Measurements from ENCODE around the gene SPATA33. TPM values are rescaled to one million over a fixed set of nuclear protein-coding genes. Genes with fewer than 3 reads are reported as not detected.
A peak's percentile ranks its signal among the peaks of the same experiment; 100 is the strongest.

SPATA33 gene
- total RNA-seq, 1 experiment from 2014 or later: 25.6 TPM

DNA sequence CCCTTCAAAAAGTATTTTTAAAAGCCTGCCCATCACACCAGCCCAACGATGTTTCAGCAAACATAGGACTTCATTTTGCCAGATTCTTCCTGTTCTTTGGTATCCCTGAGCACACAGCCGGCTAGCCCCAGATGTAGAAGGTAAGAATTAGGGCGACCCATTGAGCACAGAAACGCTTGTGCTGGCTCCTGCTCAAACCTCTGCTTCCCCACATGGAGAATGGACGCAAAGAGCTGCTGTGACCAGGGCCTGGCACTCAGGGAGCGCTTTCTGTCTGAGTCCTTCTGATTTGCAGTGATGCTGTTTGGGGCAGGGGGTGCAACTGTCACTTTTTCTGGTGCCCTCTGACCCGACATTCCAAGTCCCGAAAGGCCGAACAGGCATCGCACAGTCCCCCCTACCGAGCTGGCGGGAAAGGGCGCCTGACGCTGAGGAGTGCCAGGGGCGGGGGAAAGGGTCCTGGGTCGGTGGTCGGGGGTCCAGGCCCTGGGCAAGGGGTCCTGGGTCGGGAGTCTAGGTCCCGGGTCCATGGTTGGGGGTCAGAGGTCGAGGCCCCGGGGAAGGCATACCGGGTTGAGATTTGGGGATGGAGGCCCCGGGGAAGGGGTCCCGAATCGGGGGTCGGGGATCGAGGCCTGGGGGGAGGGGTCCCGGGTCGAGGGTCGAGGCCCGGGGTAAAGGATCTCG, 1.1 kb upstream of the SPATA33 start:
- no peak for DNase-seq
- Histone ChIP-seq H3K4me1 (replicated peaks; ENCODE audit: insufficient read depth) (peaks cover 18% of the 10 kb centered on the region), H3K79me2 (ENCODE audit: low read depth) (peaks cover 69% of the 10 kb centered on the region), H3K9me3 (ENCODE audit: insufficient read depth, low read depth) (no peaks in the 10 kb centered on the region), H3K36me3 (ENCODE audit: low read depth) (0 out of 2 replicates have a peak, but pooled peaks cover 5% of the 10 kb centered on the region), H4K20me1 (ENCODE audit: insufficient read depth) (peaks cover 14% of the 10 kb centered on the region), H3K4me2 (peak overlapping the region; percentile 81), H3K27me3 (ENCODE audit: insufficient read depth, low read depth) (no peaks in the 10 kb centered on the region), H3K4me3 (peak overlapping the region; percentile 93), H3F3A (ENCODE audit: insufficient read depth, low read depth) (peaks cover 9% of the 10 kb centered on the region; the same call in 1 of the 2 replicates), H3K9me2 (ENCODE audit: insufficient read depth) (no peaks in the 10 kb centered on the region), H3K27ac (no peak overlapping the region), H2AFZ (no peak overlapping the region)
- ChIA-PET CTCF (interaction anchor here (0.6 to 0.7 kb wide), 2 partner anchors 42 to 253 kb away, joined by 12 to 16 read pairs; no protein-coding TSS in a partner anchor), POLR2A (ENCODE audit: unreplicated experiment) (no interaction called here)
- TSS peak; percentile 50 for BruUV-seq (replicated peaks)
- TF ChIP-seq, protein P1, sequence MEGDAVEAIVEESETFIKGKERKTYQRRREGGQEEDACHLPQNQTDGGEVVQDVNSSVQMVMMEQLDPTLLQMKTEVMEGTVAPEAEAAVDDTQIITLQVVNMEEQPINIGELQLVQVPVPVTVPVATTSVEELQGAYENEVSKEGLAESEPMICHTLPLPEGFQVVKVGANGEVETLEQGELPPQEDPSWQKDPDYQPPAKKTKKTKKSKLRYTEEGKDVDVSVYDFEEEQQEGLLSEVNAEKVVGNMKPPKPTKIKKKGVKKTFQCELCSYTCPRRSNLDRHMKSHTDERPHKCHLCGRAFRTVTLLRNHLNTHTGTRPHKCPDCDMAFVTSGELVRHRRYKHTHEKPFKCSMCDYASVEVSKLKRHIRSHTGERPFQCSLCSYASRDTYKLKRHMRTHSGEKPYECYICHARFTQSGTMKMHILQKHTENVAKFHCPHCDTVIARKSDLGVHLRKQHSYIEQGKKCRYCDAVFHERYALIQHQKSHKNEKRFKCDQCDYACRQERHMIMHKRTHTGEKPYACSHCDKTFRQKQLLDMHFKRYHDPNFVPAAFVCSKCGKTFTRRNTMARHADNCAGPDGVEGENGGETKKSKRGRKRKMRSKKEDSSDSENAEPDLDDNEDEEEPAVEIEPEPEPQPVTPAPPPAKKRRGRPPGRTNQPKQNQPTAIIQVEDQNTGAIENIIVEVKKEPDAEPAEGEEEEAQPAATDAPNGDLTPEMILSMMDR (conservative IDR thresholded peaks at IDR 0.05): no peak
- no peak for TF ChIP-seq EZH2 (IDR thresholded peaks at IDR 0.05; ENCODE audit: low read depth)
- intact Hi-C loops (cut with micrococcal nuclease; ENCODE audit: unreplicated experiment): no loop called here

GRCh38 chr16:89658221-89658879, 714 bp downstream of the SPATA33 start:
- ChIA-PET POLR2A (ENCODE audit: unreplicated experiment) (interaction anchor here (0.6 kb wide), 1 partner anchor 319 kb away, joined by 4 read pairs; no protein-coding TSS in a partner anchor), CTCF (interaction anchor here (0.6 to 1.0 kb wide), 2 partner anchors 42 to 57 kb away, joined by 3 to 4 read pairs; no protein-coding TSS in a partner anchor)
- no peaks in the 10 kb centered on the region for H3K9me3 ChIP-seq (ENCODE audit: insufficient read depth, low read depth)
- no peak overlapping the region for H3K27ac ChIP-seq
- peaks cover 14% of the 10 kb centered on the region for H4K20me1 ChIP-seq (ENCODE audit: insufficient read depth)
- no TSS peak for BruUV-seq (replicated peaks)
- H3K27me3 ChIP-seq (ENCODE audit: insufficient read depth, low read depth): no peaks in the 10 kb centered on the region
- peaks cover 62% of the 10 kb centered on the region for H3K79me2 ChIP-seq (ENCODE audit: low read depth)
- H3K36me3 ChIP-seq (ENCODE audit: low read depth): 0 out of 2 replicates have a peak, but pooled peaks cover 12% of the 10 kb centered on the region
- peak overlapping the region; percentile 81 for H3K4me2 ChIP-seq
- TF ChIP-seq, protein P1 (conservative IDR thresholded peaks at IDR 0.05): no peak
- no peak for TF ChIP-seq EZH2 (IDR thresholded peaks at IDR 0.05; ENCODE audit: low read depth)
- intact Hi-C loops (cut with micrococcal nuclease; ENCODE audit: unreplicated experiment): no loop called here
- peaks cover 18% of the 10 kb centered on the region for H3K4me1 ChIP-seq (replicated peaks; ENCODE audit: insufficient read depth)
- H2AFZ ChIP-seq: peak overlapping the region; percentile 95
- H3F3A ChIP-seq (ENCODE audit: insufficient read depth, low read depth): peaks cover 9% of the 10 kb centered on the region; the same call in 1 of the 2 replicates
- peak overlapping the region; percentile 93 for H3K4me3 ChIP-seq
- no peak for DNase-seq
- H3K9me2 ChIP-seq (ENCODE audit: insufficient read depth): no peaks in the 10 kb centered on the region

DNA sequence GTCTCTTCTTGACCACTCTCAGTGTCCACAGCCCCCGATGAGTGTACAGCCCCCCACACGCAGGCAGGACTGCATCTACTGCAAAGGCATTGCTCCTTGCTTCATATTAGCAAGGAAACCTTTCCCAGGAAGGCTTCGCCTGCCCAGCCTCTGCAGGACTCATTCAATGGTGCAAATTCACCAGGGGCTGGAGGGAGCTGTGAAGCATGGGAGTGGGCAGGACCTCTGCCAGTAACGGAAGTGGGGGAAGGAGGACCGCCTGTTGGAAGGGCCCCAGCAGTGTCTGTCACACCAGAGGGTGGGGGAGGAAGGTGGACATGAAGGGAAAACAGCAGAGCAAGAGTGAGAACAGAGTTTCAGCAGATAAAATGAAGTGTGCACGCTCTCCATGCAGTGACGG, 2.5 kb downstream of the SPATA33 start:
- Histone ChIP-seq H3K4me3 (no peak overlapping the region), H3K9me3 (ENCODE audit: insufficient read depth, low read depth) (no peaks in the 10 kb centered on the region), H4K20me1 (ENCODE audit: insufficient read depth) (peaks cover 5% of the 10 kb centered on the region; the same call in 1 of the 2 replicates), H3K9me2 (ENCODE audit: insufficient read depth) (no peaks in the 10 kb centered on the region), H3F3A (ENCODE audit: insufficient read depth, low read depth) (peaks cover 9% of the 10 kb centered on the region; the same call in 1 of the 2 replicates), H2AFZ (no peak overlapping the region), H3K79me2 (ENCODE audit: low read depth) (peaks cover 46% of the 10 kb centered on the region), H3K27me3 (ENCODE audit: insufficient read depth, low read depth) (no peaks in the 10 kb centered on the region), H3K4me2 (no peak overlapping the region), H3K27ac (no peak overlapping the region), H3K4me1 (replicated peaks; ENCODE audit: insufficient read depth) (peaks cover 18% of the 10 kb centered on the region), H3K36me3 (ENCODE audit: low read depth) (0 out of 2 replicates have a peak, but pooled peaks cover 7% of the 10 kb centered on the region)
- CTCF ChIA-PET: no interaction called here
- intact Hi-C loops (cut with micrococcal nuclease; ENCODE audit: unreplicated experiment): no loop called here
- BruUV-seq (replicated peaks): no TSS peak
- POLR2A ChIA-PET (ENCODE audit: unreplicated experiment): no interaction called here
- no peak for TF ChIP-seq EZH2 (IDR thresholded peaks at IDR 0.05; ENCODE audit: low read depth)
- TF ChIP-seq, protein P1 (conservative IDR thresholded peaks at IDR 0.05): no peak
- DNase-seq: no peak

Data from PC-9 (cell line).